Esophagus squamous epithelium (tissue), 5 donors: Measurements from ENCODE around the gene GMDS. TPM values are rescaled to one million over a fixed set of nuclear protein-coding genes. Genes with fewer than 3 reads are reported as not detected.

Experiments
- DNase-seq: peaks from one replicate; lab custom pipeline; 2025; lab: John Stamatoyannopoulos, UW
- H3K27ac ChIP-seq, 4 donors: fragments of 200-600 bp; sonication (generic); one replicate each; pipeline ENCODE4 v1.5.1; 2016 to 2019; ENCODE audit warnings: mild to moderate bottlenecking in 1 of 4
- H3K27me3 ChIP-seq, 4 donors: fragments of 200-600 bp; sonication (generic); 1 replicate in 3 of 4; 2 replicates in 1 of 4; pipeline versions ENCODE4 v1.5.1 to v1.6.0; 2017 to 2021; ENCODE audit warnings: antibody characterized with exemption in 1 of 4
- H3K36me3 ChIP-seq, 3 donors: fragments of 200-600 bp; sonication (generic); one replicate each; pipeline ENCODE4 v1.5.1; 2016 to 2019
- H3K4me1 ChIP-seq, 3 donors: fragments of 200-600 bp; sonication (generic); one replicate each; pipeline ENCODE4 v1.5.1; 2017 to 2019
- H3K4me3 ChIP-seq, 4 donors: fragments of 200-600 bp; sonication (generic); 1 replicate in 3 of 4; 2 replicates in 1 of 4; pipeline ENCODE4 v1.5.1; 2016 to 2019; ENCODE audit warnings: mild to moderate bottlenecking in 2 of 4, moderate library complexity in 1 of 4
- H3K9me3 ChIP-seq, 3 donors: fragments of 200-600 bp; sonication (generic); one replicate each; pipeline ENCODE4 v1.5.1; 2016 to 2019
- CTCF ChIP-seq, 6 experiments: fragments of 450-650 bp in 4 of 6; fragments of 200-600 bp in 2 of 6; sonication (generic) in 2 of 6; IDR thresholded peaks; one replicate each; pipeline ENCODE4 v1.5.1; 2016 to 2019; ENCODE audit warnings: antibody characterized with exemption in 6 of 6, mild to moderate bottlenecking in 4 of 6, moderate library complexity in 4 of 6
- POLR2A ChIP-seq, 4 donors: fragments of 450-650 bp; IDR thresholded peaks; one replicate each; pipeline ENCODE4 v1.6.1; 2017; ENCODE audit warnings: antibody characterized with exemption in 4 of 4, mild to moderate bottlenecking in 4 of 4, moderate library complexity in 3 of 4
- WGBS, 2 donors: methylation state at CpG; one replicate each; pipeline ENCODE4 v1.1.5; 2018; 5-methylcytosine and 5-hydroxymethylcytosine counted together
- intact Hi-C: fragments of 100-400 bp; cut with DNase I; formaldehyde crosslinking; loops from one replicate; pipeline ENCODE4 v1.15.0; 2022
- total RNA-seq, 4 donors: library from RNA; depleted of rRNA; stranded (reverse); fragments of >200 nt; gene quantifications; one replicate each; pipeline ENCODE4 v1.1.0, GENCODE V29; 2016
- donor health status: DM: yes; HTN: yes; CAD: no.

Gene GMDS
- total RNA-seq, 4 donors from 2014 or later = 17.9 to 58.7 (median 36.7) TPM

DNA sequence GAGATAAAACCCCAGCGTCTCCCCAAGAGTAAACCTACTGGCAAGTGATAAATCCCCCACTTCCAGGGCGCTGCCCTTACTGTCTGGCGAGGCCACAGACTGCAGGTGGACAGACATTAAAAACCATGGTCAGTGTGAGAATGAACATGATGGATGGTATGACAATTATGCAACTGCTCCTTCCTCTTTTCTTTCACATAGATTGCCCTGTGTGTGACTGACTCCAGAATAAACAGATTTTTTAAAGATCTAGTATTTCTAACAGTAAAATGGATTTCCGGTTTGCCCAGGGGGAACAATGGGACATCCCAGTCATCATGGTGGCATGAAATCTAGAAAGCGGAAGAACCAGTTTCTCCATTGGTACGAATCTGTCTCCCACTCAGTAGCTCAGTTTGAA lies 482.0 kb downstream of the GMDS start:
- TF ChIP-seq POLR2A (IDR thresholded peaks at IDR 0.05) (no peak), CTCF (IDR thresholded peaks at IDR 0.05) (no peak)
- H3K36me3 ChIP-seq = no peaks in the 10 kb centered on the region
- no peak overlapping the region for H3K27ac ChIP-seq
- DNase-seq = no peak
- intact Hi-C loops = no loop called here
- WGBS, 2 donors = 84 to 88% methylated on average over 6 of the region's 6 CpGs
- H3K9me3 ChIP-seq = no peaks in the 10 kb centered on the region
- H3K4me1 ChIP-seq = peaks cover 0 to 46% (median 16%) of the 10 kb centered on the region in 3 donors
- no peak overlapping the region for H3K4me3 ChIP-seq
- H3K27me3 ChIP-seq = peaks cover 0 to 25% (median 0%) of the 10 kb centered on the region in 4 donors

GRCh38 chr6:1762203-1762602 lies 483.2 kb downstream of the GMDS start:
- no peak for TF ChIP-seq POLR2A (IDR thresholded peaks at IDR 0.05)
- TF ChIP-seq CTCF (IDR thresholded peaks at IDR 0.05) = no peak
- intact Hi-C loops = no loop called here
- Histone ChIP-seq H3K4me1 (peaks cover 0 to 34% (median 8%) of the 10 kb centered on the region in 3 donors), H3K4me3 (no peak overlapping the region), H3K36me3 (no peaks in the 10 kb centered on the region), H3K27me3 (peaks cover 0 to 29% (median 0%) of the 10 kb centered on the region in 4 donors), H3K9me3 (no peaks in the 10 kb centered on the region), H3K27ac (peak overlapping the region in 1 of 4 donors; percentile 30)
- no peak for DNase-seq
- WGBS, 2 donors = 50 to 69% methylated on average over 9 of the region's 9 CpGs

- no peak for DNase-seq
- intact Hi-C loops = no loop called here
- Histone ChIP-seq H3K27me3 (peaks cover 0 to 29% (median 0%) of the 10 kb centered on the region in 4 donors), H3K9me3 (no peaks in the 10 kb centered on the region), H3K4me1 (peaks cover 0 to 27% (median under 1%) of the 10 kb centered on the region in 3 donors), H3K36me3 (no peaks in the 10 kb centered on the region), H3K27ac (no peak overlapping the region), H3K4me3 (no peak overlapping the region)
- WGBS, 2 donors = 37 to 56% methylated on average over 4 of the region's 4 CpGs
- no peak for TF ChIP-seq POLR2A (IDR thresholded peaks at IDR 0.05)
- TF ChIP-seq CTCF (IDR thresholded peaks at IDR 0.05) = no peak
Observed at GRCh38 chr6:1761477-1761877, 483.9 kb downstream of the GMDS start.

DNA sequence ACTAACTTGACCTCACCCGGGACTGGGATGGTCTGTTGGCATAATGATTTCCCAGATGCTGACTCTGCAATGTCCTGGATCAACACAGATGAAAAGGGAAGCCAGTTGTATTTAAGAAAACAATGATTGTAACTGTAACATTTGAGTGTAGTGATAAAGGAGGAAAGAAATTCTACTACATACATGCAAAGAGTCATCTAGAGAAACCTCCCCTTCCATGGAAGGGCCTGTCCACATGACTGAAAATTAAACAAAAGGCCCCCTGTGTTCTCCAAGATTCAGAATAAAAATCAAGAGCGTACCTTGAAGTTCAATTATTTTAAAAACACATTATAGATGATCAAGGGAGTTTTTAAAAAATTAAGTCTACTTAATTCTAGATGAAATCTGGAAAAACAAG lies 484.5 kb downstream of the GMDS start:
- DNase-seq = no peak
- Histone ChIP-seq H3K9me3 (no peaks in the 10 kb centered on the region), H3K4me1 (peaks cover 0 to 26% (median 0%) of the 10 kb centered on the region in 3 donors), H3K27ac (no peak overlapping the region), H3K36me3 (no peaks in the 10 kb centered on the region), H3K4me3 (no peak overlapping the region), H3K27me3 (peaks cover 0 to 28% (median 0%) of the 10 kb centered on the region in 4 donors)
- TF ChIP-seq CTCF (IDR thresholded peaks at IDR 0.05) (no peak), POLR2A (IDR thresholded peaks at IDR 0.05) (no peak)
- intact Hi-C loops = no loop called here
- 82 to 86% methylated on average over 2 of the region's 2 CpGs for whole genome bisulfite sequencing, 2 donors

- intact Hi-C loops = no loop called here
- H3K4me3 ChIP-seq = no peak overlapping the region
- H3K27ac ChIP-seq = no peak overlapping the region
- no peaks in the 10 kb centered on the region for H3K36me3 ChIP-seq
- H3K4me1 ChIP-seq = peaks cover 0 to 26% (median 0%) of the 10 kb centered on the region in 3 donors
- no peaks in the 10 kb centered on the region for H3K9me3 ChIP-seq
- DNase-seq = no peak
- 92 to 94% methylated on average over 7 to 8 of the region's 8 CpGs for WGBS, 2 donors
- no peak for TF ChIP-seq POLR2A (IDR thresholded peaks at IDR 0.05)
- no peak for TF ChIP-seq CTCF (IDR thresholded peaks at IDR 0.05)
- H3K27me3 ChIP-seq = peaks cover 0 to 19% (median 0%) of the 10 kb centered on the region in 4 donors
Observed at GRCh38 chr6:1759870-1760269, 485.5 kb downstream of the GMDS start.
